ENCODE results near the gene PZP. TPM values are rescaled to one million over a fixed set of nuclear protein-coding genes. Genes with fewer than 3 reads are reported as not detected.

Gene PZP
- total and polyA plus RNA-seq, 2 of the 13 experiments (the other 11 are each of a cell fraction or from before 2014, with no cell fraction given): 0.07 to 0.89 TPM

- no peak for ATAC-seq
- DNase-seq (ENCODE audit: low spot score): no peak
- Histone ChIP-seq H3K4me3 (replicated peaks in 1 of 3; ENCODE audit: insufficient read depth in 1 of 3, low read depth in 2 of 3, low read length in 3 of 3) (no peak overlapping the region), H3K27me3 (ENCODE audit: control insufficient read depth in 1 of 2, insufficient read depth in 2 of 2, low read length in 2 of 2) (no peaks in the 10 kb centered on the region), H3K4me1 (ENCODE audit: insufficient read depth, low read length) (no peaks in the 10 kb centered on the region), H4K20me1 (ENCODE audit: insufficient read depth, low read length) (no peaks in the 10 kb centered on the region), H3K36me3 (replicated peaks in 1 of 2; ENCODE audit: control insufficient read depth in 1 of 2, insufficient read depth in 2 of 2, low read length in 2 of 2) (no peaks in the 10 kb centered on the region), H2AFZ (ENCODE audit: low read length) (no peak overlapping the region), H3K27ac (ENCODE audit: extremely low read length, insufficient read depth, low read length) (no peak overlapping the region), H3K9me3 (ENCODE audit: low read length) (no peaks in the 10 kb centered on the region), H3K9ac (ENCODE audit: insufficient read depth, low read depth, low read length) (no peak overlapping the region), H3K4me2 (ENCODE audit: low read depth, low read length) (no peak overlapping the region), H3K79me2 (ENCODE audit: insufficient read depth, low read length) (no peaks in the 10 kb centered on the region)
- POLR2A ChIA-PET: no interaction called here
- TF ChIP-seq NFIC (IDR thresholded peaks at IDR 0.05; ENCODE audit: low read length) (no peak), ZNF547 (CRISPR knock-in tag; IDR thresholded peaks at IDR 0.05) (no peak), RAD21 (CRISPR knock-in tag; IDR thresholded peaks at IDR 0.05) (no peak), ZMAT3 (CRISPR knock-in tag; conservative IDR thresholded peaks at IDR 0.05) (no peak), GABPA (IDR thresholded peaks at IDR 0.05; ENCODE audit: low read depth, low read length) (no peak), GABPA (CRISPR knock-in tag; IDR thresholded peaks at IDR 0.05; ENCODE audit: low read depth) (no peak), CREBL2 (CRISPR knock-in tag; IDR thresholded peaks at IDR 0.05; ENCODE audit: borderline replicate concordance) (no peak)
- BruUV-seq (replicated peaks): no TSS peak
- intact Hi-C loops (cut with micrococcal nuclease; ENCODE audit: unreplicated experiment): no loop called here
- in situ Hi-C loops (cut with HindIII; ENCODE audit: extremely low pct_ligation_motif_present, low pct_unique_long_range_greater_than_20kb): no loop called here
- CTCF ChIA-PET (ENCODE audit: low intra/inter-chr PET ratio, low total read pairs): no interaction called here
- no peak for FAIRE-seq
Measured at GRCh38 chr12:9198012-9198411, 10.2 kb downstream of the PZP start.

GRCh38 chr12:9184276-9184675 is 23.9 kb downstream of the PZP start:
- H2AFZ ChIP-seq (ENCODE audit: low read length): no peak overlapping the region
- CTCF ChIA-PET (ENCODE audit: low intra/inter-chr PET ratio, low total read pairs): no interaction called here
- H3K9me3 ChIP-seq (ENCODE audit: low read length): no peaks in the 10 kb centered on the region
- FAIRE-seq (no peak), ATAC-seq (no peak), DNase-seq (ENCODE audit: low spot score) (no peak)
- H4K20me1 ChIP-seq (ENCODE audit: insufficient read depth, low read length): no peaks in the 10 kb centered on the region
- H3K27ac ChIP-seq (ENCODE audit: extremely low read length, insufficient read depth, low read length): no peak overlapping the region
- BruUV-seq (replicated peaks): no TSS peak
- POLR2A ChIA-PET: no interaction called here
- H3K79me2 ChIP-seq (ENCODE audit: insufficient read depth, low read length): no peaks in the 10 kb centered on the region
- intact Hi-C loops (cut with micrococcal nuclease; ENCODE audit: unreplicated experiment) (no loop called here), in situ Hi-C loops (cut with HindIII; ENCODE audit: extremely low pct_ligation_motif_present, low pct_unique_long_range_greater_than_20kb) (no loop called here)
- H3K4me3 ChIP-seq (replicated peaks in 1 of 3; ENCODE audit: insufficient read depth in 1 of 3, low read depth in 2 of 3, low read length in 3 of 3): no peak overlapping the region
- WGBS (ENCODE audit: low lambda C conversion rate): 50% methylated on average over 1 of the region's 3 CpGs
- no peak overlapping the region for H3K4me2 ChIP-seq (ENCODE audit: low read depth, low read length)
- no peaks in the 10 kb centered on the region for H3K36me3 ChIP-seq (replicated peaks in 1 of 2; ENCODE audit: control insufficient read depth in 1 of 2, insufficient read depth in 2 of 2, low read length in 2 of 2)
- TF ChIP-seq BRCA1 (CRISPR knock-in tag; IDR thresholded peaks at IDR 0.05): no peak
- TF ChIP-seq ZNF281 (CRISPR knock-in tag; IDR thresholded peaks at IDR 0.05; ENCODE audit: borderline replicate concordance): 0 out of 2 replicates have a peak, but pooled peaks have one; percentile 11
- H3K4me1 ChIP-seq (ENCODE audit: insufficient read depth, low read length): peaks cover 5% of the 10 kb centered on the region; the same call in 1 of the 2 replicates
- no peak overlapping the region for H3K9ac ChIP-seq (ENCODE audit: insufficient read depth, low read depth, low read length)
- no peaks in the 10 kb centered on the region for H3K27me3 ChIP-seq (ENCODE audit: control insufficient read depth in 1 of 2, insufficient read depth in 2 of 2, low read length in 2 of 2)
